ENCODE data around the gene CAPZA2. TPM values are rescaled to one million over a fixed set of nuclear protein-coding genes. Genes with fewer than 3 reads are reported as not detected.

The CAPZA2 gene
- total RNA-seq: 149 and 170 TPM in 2 replicates

DNA sequence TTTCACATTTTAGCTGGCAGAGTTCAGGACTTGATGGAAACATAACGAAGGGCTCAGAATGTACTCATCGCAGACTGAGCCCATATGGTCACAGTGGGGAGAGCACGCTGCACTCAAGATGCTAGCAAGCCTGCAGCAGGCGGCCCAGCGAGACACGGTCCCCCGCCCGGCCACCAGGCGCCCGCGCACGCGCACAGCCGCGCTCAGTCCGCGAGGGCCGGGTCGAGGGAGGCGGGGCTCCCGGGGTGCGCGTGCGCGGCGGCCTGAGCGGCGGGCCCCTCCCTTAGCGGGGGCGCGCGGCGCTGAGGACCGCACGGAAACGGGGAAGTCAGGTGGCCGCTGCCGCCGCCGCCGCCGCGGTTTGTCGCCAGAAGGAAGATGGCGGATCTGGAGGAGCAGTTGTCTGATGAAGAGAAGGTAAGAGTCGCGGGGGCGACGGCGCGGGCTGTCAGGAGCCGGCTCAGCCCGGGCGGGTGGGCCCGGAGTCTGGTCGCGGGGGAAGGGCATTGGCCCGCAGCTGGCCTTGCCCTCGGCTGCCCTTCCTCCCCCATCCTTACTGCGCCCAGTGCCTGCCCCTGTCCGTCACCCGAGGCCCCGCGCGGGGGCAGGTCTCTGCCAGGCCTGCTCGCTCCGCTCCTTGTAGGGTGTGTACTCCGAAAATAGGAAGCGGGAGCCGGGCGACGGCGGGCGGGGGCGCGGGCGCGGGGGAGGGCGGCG, at the start of gene CAPZA2:
TSS of gene CAPZA2 (plus strand) at position 354 of the 717 bp plus-strand sequence. CDS start at position 379, 25 bp downstream.

GRCh38 chr7:116953372-116953905, 91.1 kb downstream of the CAPZA2 start, which contains the start of gene ST7:
TSS of gene ST7 (plus strand) at chr7:116953501. CDS start at chr7:116953541, 40 bp downstream.

Other genes with a start within 250 kb of the CAPZA2 start
- 55.3 and 131 TPM in 2 replicates for gene MET, start 190.4 kb upstream of the CAPZA2 start, total RNA-seq
- 19.2 and 23.3 TPM in 2 replicates for gene ST7, start 90.9 kb downstream of the CAPZA2 start, total RNA-seq

Measured in smooth muscle cell of the pulmonary artery (primary cell).